H9 (cell line): Measurements from ENCODE around the gene DGUOK. TPM values are rescaled to one million over a fixed set of nuclear protein-coding genes. Genes with fewer than 3 reads are reported as not detected.

Experiments
- DNase-seq: peaks from one replicate; pipeline ENCODE4 v3.0.0-alpha.2; 2017
- H2AFZ ChIP-seq: one replicate; pipeline ENCODE4 v1.6.1; 2013; ENCODE audit warnings: mild to moderate bottlenecking, low read length, control low read depth, moderate library complexity
- H2AK5ac ChIP-seq: 2 replicates; pipeline ENCODE4 v1.6.1; 2013; ENCODE audit warnings: low read length, control low read depth, mixed read lengths; ENCODE audit not compliant: insufficient read length
- H2BK120ac ChIP-seq: one replicate; pipeline ENCODE4 v1.6.1; 2013; ENCODE audit warnings: low read depth, mild to moderate bottlenecking, low read length, control low read depth, inconsistent platforms; ENCODE audit not compliant: poor library complexity, severe bottlenecking
- H2BK12ac ChIP-seq: 2 replicates; pipeline ENCODE4 v1.6.1; 2013; ENCODE audit warnings: low read length, control low read depth, mixed read lengths, low read depth; ENCODE audit not compliant: insufficient read length
- H2BK15ac ChIP-seq: 2 replicates; pipeline ENCODE4 v1.6.1; 2013; ENCODE audit warnings: low read depth, low read length, control low read depth
- H2BK20ac ChIP-seq: one replicate; pipeline ENCODE4 v1.6.1; 2013; ENCODE audit warnings: low read depth, mild to moderate bottlenecking, low read length, control low read depth, inconsistent platforms; ENCODE audit not compliant: poor library complexity, severe bottlenecking
- H2BK5ac ChIP-seq: 2 replicates; pipeline ENCODE4 v1.6.1; 2013; ENCODE audit warnings: low read length, control low read depth, mixed read lengths; ENCODE audit not compliant: insufficient read length
- H3K14ac ChIP-seq: 2 replicates; pipeline ENCODE4 v1.6.1; 2013; ENCODE audit warnings: low read length, control low read depth; ENCODE audit not compliant: insufficient read depth
- H3K18ac ChIP-seq: 2 replicates; pipeline ENCODE4 v1.6.1; 2013; ENCODE audit warnings: low read depth, mild to moderate bottlenecking, mixed read lengths, low read length, control low read depth; ENCODE audit not compliant: insufficient read length
- H3K23ac ChIP-seq: 2 replicates; pipeline ENCODE4 v1.6.1; 2013; ENCODE audit warnings: low read length, control low read depth, mixed read lengths, low read depth; ENCODE audit not compliant: insufficient read length
- H3K23me2 ChIP-seq: 2 replicates; pipeline ENCODE4 v1.6.1; 2013; ENCODE audit warnings: low read depth, mild to moderate bottlenecking, mixed read lengths, low read length, control low read depth; ENCODE audit not compliant: insufficient read length, poor library complexity, severe bottlenecking
- H3K27ac ChIP-seq: 2 replicates; pipeline ENCODE4 v1.5.1; 2013; ENCODE audit warnings: low read length, control low read depth, mixed read lengths, low read depth; ENCODE audit not compliant: insufficient read length
- H3K27me3 ChIP-seq: 2 replicates; pipeline ENCODE4 v1.6.1; 2013; ENCODE audit warnings: low read length, control low read depth, inconsistent platforms; ENCODE audit not compliant: insufficient read depth
- H3K4ac ChIP-seq: 2 replicates; pipeline ENCODE4 v1.6.1; 2013; ENCODE audit warnings: low read depth, mild to moderate bottlenecking, control low read depth, inconsistent platforms, low read length, moderate library complexity
- H3K4me1 ChIP-seq: 2 replicates; pipeline ENCODE4 v1.6.1; 2013; ENCODE audit warnings: low read length, control low read depth, inconsistent platforms; ENCODE audit not compliant: insufficient read depth
- H3K4me2 ChIP-seq: 2 replicates; pipeline ENCODE4 v1.6.1; 2013; ENCODE audit warnings: low read length, control low read depth, mixed read lengths; ENCODE audit not compliant: insufficient read length, insufficient read depth
- H3K56ac ChIP-seq: 2 replicates; pipeline ENCODE4 v1.6.1; 2013; ENCODE audit warnings: low read depth, mild to moderate bottlenecking, mixed read lengths, low read length, control low read depth; ENCODE audit not compliant: insufficient read length
- H3K79me1 ChIP-seq: 2 replicates; pipeline ENCODE4 v1.6.1; 2013; ENCODE audit warnings: low read depth, mild to moderate bottlenecking, moderate library complexity, low read length, control low read depth, inconsistent platforms; ENCODE audit not compliant: insufficient read depth, poor library complexity, severe bottlenecking
- H3K79me2 ChIP-seq: 2 replicates; pipeline ENCODE4 v1.6.1; 2013; ENCODE audit warnings: low read length, control low read depth, inconsistent platforms; ENCODE audit not compliant: insufficient read depth
- H3K9ac ChIP-seq: 2 replicates; pipeline ENCODE4 v1.6.1; 2013; ENCODE audit warnings: low read length, control low read depth, mixed read lengths; ENCODE audit not compliant: insufficient read length; ENCODE audit errors: extremely low read depth
- H3K9me3 ChIP-seq: one replicate; pipeline ENCODE4 v1.6.1; 2013; ENCODE audit warnings: low read depth, low read length, inconsistent platforms; ENCODE audit not compliant: control insufficient read depth
- H3T11ph ChIP-seq: one replicate; pipeline ENCODE4 v1.6.1; 2013; ENCODE audit warnings: mild to moderate bottlenecking, low read length, control low read depth, inconsistent platforms
- H4K20me1 ChIP-seq: one replicate; pipeline ENCODE4 v1.6.1; 2013; ENCODE audit not compliant: control insufficient read depth, insufficient read length, insufficient read depth
- H4K5ac ChIP-seq: 2 replicates; pipeline ENCODE4 v1.6.1; 2013; ENCODE audit warnings: low read depth, mild to moderate bottlenecking, mixed read lengths, low read length, control low read depth; ENCODE audit not compliant: insufficient read length
- H4K8ac ChIP-seq: replicated peaks from 2 replicates; pipeline ENCODE4 v1.6.1; 2013; ENCODE audit warnings: low read length, control low read depth, mixed read lengths, low read depth; ENCODE audit not compliant: insufficient read length
- H4K91ac ChIP-seq: 2 replicates; pipeline ENCODE4 v1.6.1; 2013; ENCODE audit warnings: low read depth, mild to moderate bottlenecking, moderate library complexity, mixed read lengths, low read length, control low read depth; ENCODE audit not compliant: insufficient read length
- H3K27ac Mint-ChIP-seq, 3 experiments: 2 replicates in 2 of 3; 3 replicates in 1 of 3; pipeline ENCODE4 v1.8.0; 2020 to 2021; ENCODE audit warnings: mixed read lengths in 3 of 3, mild to moderate bottlenecking in 1 of 3, moderate library complexity in 1 of 3
- H3K27me3 Mint-ChIP-seq: 2 replicates; pipeline ENCODE4 v1.8.0; 2021; ENCODE audit warnings: low read depth, mild to moderate bottlenecking, moderate library complexity, mixed read lengths
- H3K36me3 Mint-ChIP-seq, 3 experiments: 2 replicates in 2 of 3; 3 replicates in 1 of 3; pipeline ENCODE4 v1.8.0; 2020 to 2021; ENCODE audit warnings: low read depth in 3 of 3, mixed read lengths in 3 of 3; ENCODE audit not compliant: insufficient read depth in 1 of 3
- H3K4me1 Mint-ChIP-seq, 2 experiments: 2 replicates each; pipeline ENCODE4 v1.8.0; 2020; ENCODE audit warnings: mixed read lengths in 2 of 2
- H3K4me3 Mint-ChIP-seq, 2 experiments: 2 replicates in 1 of 2; 3 replicates in 1 of 2; pipeline ENCODE4 v1.8.0; 2020 to 2021; ENCODE audit warnings: mild to moderate bottlenecking in 2 of 2, mixed read lengths in 2 of 2, moderate library complexity in 1 of 2
- H3K9me3 Mint-ChIP-seq, 2 experiments: 2 replicates in 1 of 2; 3 replicates in 1 of 2; pipeline ENCODE4 v1.8.0; 2020; ENCODE audit warnings: mild to moderate bottlenecking in 2 of 2, mixed read lengths in 2 of 2, moderate library complexity in 1 of 2
- WGBS: extraction: QIAGEN DNeasy Blood & Tissue Kit; methylation state at CpG from one replicate; pipeline ENCODE4 v1.1.7; 2013; ENCODE audit warnings: missing lambda C conversion rate, low lambda C conversion rate, mixed read lengths; ENCODE audit not compliant: insufficient read length; ENCODE audit errors: extremely low coverage; 5-methylcytosine and 5-hydroxymethylcytosine counted together
- total RNA-seq: library from RNA; stranded (reverse); gene quantifications from 2 replicates; pipeline ENCODE4 v1.2.1, GENCODE V29; 2021
- TF ChIP-seq, protein P1 (sequence below): fragments of 200-600 bp; sonication (generic); conservative IDR thresholded peaks from 3 replicates; pipeline ENCODE4 v1.8.0; 2021; ENCODE audit warnings: antibody characterized with exemption, mild to moderate bottlenecking

DGUOK gene
- total RNA-seq, 1 experiment from 2014 or later = 98.5 TPM

DNA sequence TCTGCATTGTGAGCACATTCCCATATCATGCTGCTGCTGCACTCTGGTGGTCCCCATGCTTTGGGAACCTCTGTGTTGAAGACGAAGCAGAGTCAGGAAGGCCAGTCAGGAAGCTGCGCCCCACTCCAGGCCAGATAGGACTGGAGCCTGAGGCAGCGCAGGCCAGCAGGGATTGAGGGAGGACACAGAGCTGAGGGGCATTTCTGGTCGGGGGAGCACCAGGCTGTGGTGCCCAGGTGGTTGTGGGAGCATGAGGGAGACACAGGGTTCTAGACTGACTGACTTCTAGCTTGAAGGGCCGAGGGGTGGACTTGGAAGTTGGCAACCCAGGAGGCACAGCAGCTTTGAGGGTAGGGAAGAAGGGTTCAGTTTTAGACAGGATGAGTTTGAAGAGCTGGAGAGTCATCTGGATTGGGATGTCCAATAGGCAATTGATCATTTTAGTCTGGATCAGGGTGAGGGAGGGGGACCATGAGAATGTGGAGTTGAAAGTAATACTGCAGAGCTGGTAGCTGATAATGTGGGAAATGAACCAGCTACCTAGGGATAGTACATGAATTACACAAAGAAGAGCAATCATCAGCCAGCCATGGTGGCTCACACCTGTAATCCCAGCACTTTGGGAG is 35.3 kb upstream of the DGUOK start:
- no peak overlapping the region for H2AK5ac ChIP-seq
- no peak overlapping the region for H3K4me3 Mint-ChIP-seq
- no peak overlapping the region; a peak in 2 of 7 replicates for H3K27ac Mint-ChIP-seq
- no peaks in the 10 kb centered on the region for H3K36me3 Mint-ChIP-seq
- no peaks in the 10 kb centered on the region for H3K79me2 ChIP-seq
- no peak overlapping the region for H2BK120ac ChIP-seq
- H3T11ph ChIP-seq = no peak overlapping the region
- H3K27ac ChIP-seq = no peak overlapping the region
- H3K4me2 ChIP-seq = no peak overlapping the region
- H3K23ac ChIP-seq = no peak overlapping the region
- TF ChIP-seq, protein P1, sequence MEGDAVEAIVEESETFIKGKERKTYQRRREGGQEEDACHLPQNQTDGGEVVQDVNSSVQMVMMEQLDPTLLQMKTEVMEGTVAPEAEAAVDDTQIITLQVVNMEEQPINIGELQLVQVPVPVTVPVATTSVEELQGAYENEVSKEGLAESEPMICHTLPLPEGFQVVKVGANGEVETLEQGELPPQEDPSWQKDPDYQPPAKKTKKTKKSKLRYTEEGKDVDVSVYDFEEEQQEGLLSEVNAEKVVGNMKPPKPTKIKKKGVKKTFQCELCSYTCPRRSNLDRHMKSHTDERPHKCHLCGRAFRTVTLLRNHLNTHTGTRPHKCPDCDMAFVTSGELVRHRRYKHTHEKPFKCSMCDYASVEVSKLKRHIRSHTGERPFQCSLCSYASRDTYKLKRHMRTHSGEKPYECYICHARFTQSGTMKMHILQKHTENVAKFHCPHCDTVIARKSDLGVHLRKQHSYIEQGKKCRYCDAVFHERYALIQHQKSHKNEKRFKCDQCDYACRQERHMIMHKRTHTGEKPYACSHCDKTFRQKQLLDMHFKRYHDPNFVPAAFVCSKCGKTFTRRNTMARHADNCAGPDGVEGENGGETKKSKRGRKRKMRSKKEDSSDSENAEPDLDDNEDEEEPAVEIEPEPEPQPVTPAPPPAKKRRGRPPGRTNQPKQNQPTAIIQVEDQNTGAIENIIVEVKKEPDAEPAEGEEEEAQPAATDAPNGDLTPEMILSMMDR = no peak
- no peaks in the 10 kb centered on the region for H3K27me3 ChIP-seq
- no peaks in the 10 kb centered on the region for H3K4me1 ChIP-seq
- H3K56ac ChIP-seq = no peak overlapping the region
- no peak overlapping the region for H2BK5ac ChIP-seq
- H3K79me1 ChIP-seq = no peaks in the 10 kb centered on the region
- no peak overlapping the region for H4K5ac ChIP-seq
- H3K4me1 Mint-ChIP-seq = peaks cover 8 to 11% of the 10 kb centered on the region in 2 experiments
- no peak overlapping the region for H3K4ac ChIP-seq
- no peak overlapping the region for H2BK20ac ChIP-seq
- no CpG with 5 or more reads among the region's 5 CpGs for WGBS
- no peaks in the 10 kb centered on the region for H4K20me1 ChIP-seq
- H4K91ac ChIP-seq = no peak overlapping the region
- no peaks in the 10 kb centered on the region for H3K23me2 ChIP-seq
- H2BK12ac ChIP-seq = no peak overlapping the region
- peaks cover 2% of the 10 kb centered on the region; the same call in 1 of the 2 replicates for H3K27me3 Mint-ChIP-seq
- no peaks in the 10 kb centered on the region for H3K9me3 Mint-ChIP-seq
- DNase-seq = no peak
- no peak overlapping the region for H3K14ac ChIP-seq
- H3K18ac ChIP-seq = no peak overlapping the region
- no peak overlapping the region for H4K8ac ChIP-seq
- no peak overlapping the region for H3K9ac ChIP-seq
- H3K9me3 ChIP-seq = no peaks in the 10 kb centered on the region
- no peak overlapping the region for H2AFZ ChIP-seq
- H2BK15ac ChIP-seq = no peak overlapping the region
